Activated T-cell treated with anti-CD3 and anti-CD28 coated beads, Interleukin-2, amount 50 U/mL, for 4 hours (primary cell): ENCODE data around the gene SELPLG. TPM values are rescaled to one million over a fixed set of nuclear protein-coding genes. Genes with fewer than 3 reads are reported as not detected.
"Not testable (repeated sequence)": the region's sequence is repeated elsewhere in the genome, so short reads cannot be mapped to it uniquely, and the experiment has no call there.

Experiments used
- ATAC-seq, 2 donors: fragments of 200-7000 bp; cut with Tn5 transposase; one replicate each; pipeline ENCODE4 v1.10.0; 2021
- DNase-seq: peaks from one replicate; pipeline ENCODE4 v3.0.0-alpha.2; 2020
- H3K27me3 Mint-ChIP-seq: one replicate; pipeline ENCODE4 v1.8.0; 2021; ENCODE audit warnings: low read depth, mixed read lengths
- H3K36me3 Mint-ChIP-seq: one replicate; pipeline ENCODE4 v1.8.0; 2022; ENCODE audit warnings: mixed read lengths; ENCODE audit not compliant: insufficient read depth
- H3K4me1 Mint-ChIP-seq: one replicate; pipeline ENCODE4 v1.8.0; 2021; ENCODE audit warnings: low read depth, mixed read lengths
- H3K4me3 Mint-ChIP-seq: one replicate; pipeline ENCODE4 v1.8.0; 2021; ENCODE audit warnings: mild to moderate bottlenecking, moderate library complexity, mixed read lengths
- H3K9me3 Mint-ChIP-seq: one replicate; pipeline ENCODE4 v1.8.0; 2021; ENCODE audit warnings: mixed read lengths
- total RNA-seq, 3 donors: library from RNA; stranded (reverse); gene quantifications; one replicate each; pipeline ENCODE4 v1.2.1, GENCODE V29; 2021

The SELPLG gene
- total RNA-seq, 3 donors from 2014 or later: 16.8 to 19.0 (median 17.5) TPM

- peaks cover 55% of the 10 kb centered on the region for H3K4me1 Mint-ChIP-seq
- DNase-seq (no peak), ATAC-seq (no peak)
- H3K36me3 Mint-ChIP-seq: no peaks in the 10 kb centered on the region
- no peaks in the 10 kb centered on the region for H3K9me3 Mint-ChIP-seq
- H3K27me3 Mint-ChIP-seq: no peaks in the 10 kb centered on the region
- no peak overlapping the region for H3K4me3 Mint-ChIP-seq
These were observed 3.7 kb upstream of the SELPLG start for GRCh38 chr12:108637222-108637971.

GRCh38 chr12:108635997-108636808 lies 2.5 kb upstream of the SELPLG start:
- DNase-seq: no peak
- peaks cover 61% of the 10 kb centered on the region for H3K4me1 Mint-ChIP-seq
- H3K4me3 Mint-ChIP-seq: peak overlapping the region; percentile 17

GRCh38 chr12:108635201-108635996 lies 1.7 kb upstream of the SELPLG start:
- Mint-ChIP-seq H3K36me3 (no peaks in the 10 kb centered on the region), H3K4me1 (peaks cover 64% of the 10 kb centered on the region), H3K27me3 (no peaks in the 10 kb centered on the region), H3K4me3 (peak overlapping the region; percentile 86), H3K9me3 (no peaks in the 10 kb centered on the region)
- DNase-seq (peak; percentile 23), ATAC-seq (peak; percentile 15 to 26)

More at GRCh38 chr12:108635997-108636808, 2.5 kb upstream of the SELPLG start:
- H3K27me3 Mint-ChIP-seq: no peaks in the 10 kb centered on the region
- H3K9me3 Mint-ChIP-seq: no peaks in the 10 kb centered on the region
- ATAC-seq: no peak
- no peaks in the 10 kb centered on the region for H3K36me3 Mint-ChIP-seq

DNA sequence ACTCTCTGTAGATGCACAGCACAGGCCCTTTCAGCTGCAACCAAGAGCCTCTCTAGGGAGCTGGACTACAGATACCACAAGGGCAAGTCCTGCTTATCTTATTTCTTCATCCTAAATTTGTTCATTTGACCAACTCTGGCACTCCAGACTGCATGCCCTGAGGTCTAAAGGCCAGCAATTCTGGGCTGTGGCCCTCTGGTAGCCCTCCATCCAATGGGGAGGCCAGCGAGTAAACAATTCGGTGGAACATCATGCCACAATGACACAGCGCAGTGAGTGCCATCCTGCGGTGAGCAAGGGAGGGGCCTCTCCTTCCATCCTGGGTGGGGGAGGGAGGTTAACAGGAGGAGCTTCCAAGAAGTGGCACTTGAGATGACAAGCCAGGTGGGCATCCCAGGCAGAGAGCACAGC lies 652 bp upstream of the SELPLG start:
- no peaks in the 10 kb centered on the region for H3K9me3 Mint-ChIP-seq
- peak overlapping the region; percentile 86 for H3K4me3 Mint-ChIP-seq
- peak in 1 of 2 donors; percentile 10 for ATAC-seq
- H3K27me3 Mint-ChIP-seq: no peaks in the 10 kb centered on the region
- DNase-seq: peak; percentile 45
- H3K36me3 Mint-ChIP-seq: no peaks in the 10 kb centered on the region
- H3K4me1 Mint-ChIP-seq: peaks cover 67% of the 10 kb centered on the region

DNA sequence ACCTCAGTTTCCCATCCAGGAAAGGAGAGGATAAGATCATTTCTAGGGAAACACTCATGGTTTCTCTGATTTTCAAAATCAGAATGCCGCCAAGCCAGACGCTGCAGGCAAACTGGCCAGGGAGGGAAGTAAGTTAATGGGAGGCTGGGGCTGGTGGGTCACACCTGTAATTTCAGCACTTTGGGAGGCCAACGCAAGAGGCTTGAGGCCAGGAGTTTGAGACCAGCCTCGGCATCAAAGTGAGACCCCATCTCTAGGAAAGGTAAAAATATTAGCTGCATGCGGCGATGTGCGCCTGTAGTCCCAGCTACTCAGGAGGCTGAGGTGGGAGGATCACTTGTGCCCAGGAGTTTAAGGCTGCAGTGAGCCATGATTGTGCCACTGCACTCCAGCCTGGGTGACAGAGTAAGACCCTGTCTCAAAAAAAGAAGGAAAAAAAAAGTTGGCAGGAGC lies 587 bp downstream of the SELPLG start:
- ATAC-seq (no peak), DNase-seq (no peak)
- H3K9me3 Mint-ChIP-seq: no peaks in the 10 kb centered on the region

GRCh38 chr12:108631261-108631660 lies 2.4 kb downstream of the SELPLG start:
- peak overlapping the region; percentile 86 for H3K4me3 Mint-ChIP-seq
- H3K36me3 Mint-ChIP-seq: not testable (repeated sequence)

More for the DNA sequence above, 587 bp downstream of the SELPLG start:
- Mint-ChIP-seq H3K36me3 (no peaks in the 10 kb centered on the region), H3K4me3 (peak overlapping the region; percentile 86), H3K27me3 (no peaks in the 10 kb centered on the region), H3K4me1 (peaks cover 73% of the 10 kb centered on the region)

DNA sequence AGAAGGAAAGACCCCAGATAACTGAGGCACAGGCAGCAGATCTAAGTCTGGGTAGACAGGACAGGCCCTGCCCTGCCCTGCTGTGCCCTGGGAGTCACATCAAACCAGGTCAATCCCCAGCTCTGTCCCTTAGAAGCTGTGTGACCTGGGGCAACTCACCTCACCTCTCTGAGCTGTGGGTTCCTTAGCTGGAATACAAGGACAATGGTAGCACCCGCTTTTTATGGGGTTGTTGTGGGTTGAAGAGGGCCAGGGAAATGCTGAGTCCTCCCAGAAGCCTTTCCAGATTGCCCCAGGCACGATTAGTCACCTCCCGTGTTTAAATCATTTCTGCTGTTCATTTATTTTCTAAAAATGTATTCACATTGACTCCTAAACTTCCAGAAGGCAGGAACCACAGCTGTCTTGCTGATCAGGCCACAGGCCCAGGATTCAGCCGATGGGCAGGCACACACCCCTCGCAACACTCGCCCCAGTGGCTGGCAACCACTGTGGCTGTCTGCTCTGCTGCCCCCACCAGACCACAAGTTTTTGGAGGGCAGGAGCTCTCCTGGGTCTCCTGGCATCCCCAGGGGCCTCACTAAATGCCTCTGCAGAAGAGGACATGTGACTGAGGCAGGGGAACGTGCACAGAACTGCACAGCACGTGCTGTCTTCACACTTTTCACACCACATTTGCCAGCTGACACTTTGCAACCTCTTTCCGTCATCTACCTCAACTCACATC lies 3.0 kb downstream of the SELPLG start:
- no peak for ATAC-seq
- Mint-ChIP-seq H3K27me3 (no peaks in the 10 kb centered on the region), H3K36me3 (no peaks in the 10 kb centered on the region), H3K4me3 (peak overlapping the region; percentile 86), H3K4me1 (peaks cover 75% of the 10 kb centered on the region), H3K9me3 (no peaks in the 10 kb centered on the region)
- no peak for DNase-seq

More at GRCh38 chr12:108631261-108631660, 2.4 kb downstream of the SELPLG start:
- H3K9me3 Mint-ChIP-seq, ATAC-seq, DNase-seq, H3K27me3 Mint-ChIP-seq: not testable (repeated sequence)
- H3K4me1 Mint-ChIP-seq: peaks cover 78% of the 10 kb centered on the region

DNA sequence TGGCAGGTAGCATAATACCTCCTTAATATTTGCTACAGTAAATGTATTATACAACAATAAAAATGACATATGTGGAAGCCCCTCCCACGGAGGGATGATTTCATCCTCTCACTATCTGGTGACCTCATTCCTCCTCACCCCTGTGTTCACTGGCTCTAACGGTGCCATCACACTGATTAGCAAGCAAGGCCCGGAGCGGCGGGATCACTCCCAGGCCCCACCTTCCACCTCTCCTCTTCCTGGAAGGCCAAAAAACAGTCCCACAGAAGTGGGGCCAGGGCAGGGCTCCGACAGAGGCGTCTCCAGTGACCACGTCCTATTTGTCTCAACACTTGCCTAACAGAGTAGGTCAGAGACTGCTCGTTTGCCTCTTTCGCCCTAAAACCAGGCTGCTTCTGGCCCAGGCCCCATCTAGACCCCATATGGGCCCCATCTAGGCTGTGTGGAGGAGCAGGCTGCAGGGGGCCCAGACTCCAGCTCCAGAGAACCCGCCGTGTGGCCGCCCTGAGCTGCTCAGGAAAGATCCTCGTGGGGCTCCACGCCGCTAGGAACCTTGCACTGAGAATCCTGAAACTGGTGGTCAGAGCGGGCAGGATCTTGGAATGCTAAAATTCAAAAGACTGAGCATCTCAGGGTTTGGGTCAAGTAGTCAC lies 3.7 kb downstream of the SELPLG start:
- Mint-ChIP-seq H3K27me3 (no peaks in the 10 kb centered on the region), H3K4me3 (peak overlapping the region; percentile 86), H3K9me3 (no peaks in the 10 kb centered on the region), H3K36me3 (peaks cover 4% of the 10 kb centered on the region), H3K4me1 (peaks cover 75% of the 10 kb centered on the region)
- ATAC-seq (peak; percentile 53 to 58), DNase-seq (peak; percentile 53)

DNA sequence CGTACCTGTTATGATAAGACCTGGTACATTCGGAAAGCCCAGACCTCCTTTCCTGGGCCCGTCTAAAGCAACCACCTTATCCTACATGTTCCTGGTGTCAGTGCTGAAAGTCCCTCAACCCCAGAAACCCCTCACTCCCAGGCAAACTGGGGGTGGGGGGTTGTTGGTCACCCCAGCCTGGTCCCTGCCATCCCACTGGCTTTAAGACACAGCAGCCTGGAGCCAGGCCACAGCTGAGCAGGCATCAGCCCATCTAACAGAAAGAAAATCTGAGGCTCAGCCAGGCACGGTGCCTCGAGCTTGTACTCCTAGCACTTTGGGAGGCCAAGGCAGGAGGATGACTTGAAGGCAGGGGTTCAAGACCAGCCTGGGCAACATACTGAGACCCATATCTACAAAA lies 4.5 kb downstream of the SELPLG start:
- DNase-seq (no peak), ATAC-seq (no peak)
- Mint-ChIP-seq H3K9me3 (no peaks in the 10 kb centered on the region), H3K27me3 (no peaks in the 10 kb centered on the region), H3K4me1 (peaks cover 68% of the 10 kb centered on the region), H3K36me3 (peaks cover 7% of the 10 kb centered on the region), H3K4me3 (peak overlapping the region; percentile 86)

GRCh38 chr12:108627134-108627920 lies 6.4 kb downstream of the SELPLG start:
- no peak for DNase-seq
- H3K36me3 Mint-ChIP-seq: peaks cover 20% of the 10 kb centered on the region
- H3K4me3 Mint-ChIP-seq: peak overlapping the region; percentile 26
- no peak for ATAC-seq
- H3K4me1 Mint-ChIP-seq: peaks cover 64% of the 10 kb centered on the region
- H3K27me3 Mint-ChIP-seq: no peaks in the 10 kb centered on the region
- H3K9me3 Mint-ChIP-seq: no peaks in the 10 kb centered on the region

DNA sequence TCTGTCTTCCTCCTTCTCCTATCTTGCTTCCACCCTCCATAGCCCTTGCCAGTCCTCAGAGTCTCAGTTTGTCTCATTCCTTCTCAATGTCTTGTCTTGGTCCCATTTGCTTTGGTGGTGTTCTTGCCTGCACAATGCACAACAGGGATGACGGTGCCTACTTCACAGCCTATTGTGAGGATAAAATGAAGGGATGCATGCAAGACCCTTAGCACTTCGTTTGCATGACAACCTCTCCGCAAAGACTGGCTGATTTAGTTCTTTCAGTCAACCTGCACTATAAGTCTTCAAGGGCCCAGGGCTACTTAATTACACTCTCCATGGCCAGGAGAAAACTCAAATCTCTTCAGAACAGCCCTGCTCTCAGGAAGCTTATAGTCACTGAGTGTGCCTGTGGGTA lies 8.5 kb downstream of the SELPLG start:
- Mint-ChIP-seq H3K4me1 (peaks cover 58% of the 10 kb centered on the region), H3K36me3 (peaks cover 30% of the 10 kb centered on the region), H3K4me3 (no peak overlapping the region), H3K9me3 (no peaks in the 10 kb centered on the region), H3K27me3 (no peaks in the 10 kb centered on the region)
- DNase-seq (no peak), ATAC-seq (no peak)

- no peak overlapping the region for H3K4me3 Mint-ChIP-seq
- DNase-seq (no peak), ATAC-seq (no peak)
- H3K9me3 Mint-ChIP-seq: no peaks in the 10 kb centered on the region
- H3K27me3 Mint-ChIP-seq: no peaks in the 10 kb centered on the region
- peaks cover 62% of the 10 kb centered on the region for H3K4me1 Mint-ChIP-seq
- peaks cover 30% of the 10 kb centered on the region for H3K36me3 Mint-ChIP-seq
These were observed 10.1 kb downstream of the SELPLG start for GRCh38 chr12:108623577-108623976.
